Spleen (tissue), 7 donors: Measurements from ENCODE around the gene GPR183.

Experiments used
- CTCF ChIP-seq, 11 experiments: fragments of 200-600 bp in 7 of 11; fragments of 450-650 bp in 4 of 11; sonication (generic) in 4 of 11; IDR thresholded peaks in 8 of 11; conservative IDR thresholded peaks in 3 of 11; 1 replicate in 7 of 11; 2 replicates in 4 of 11; pipeline versions ENCODE4 v1.4.0 to v1.8.0; 2016 to 2021; ENCODE audit warnings: antibody characterized with exemption in 11 of 11, inconsistent platforms in 4 of 11, mild to moderate bottlenecking in 1 of 11
- POLR2A ChIP-seq, 3 donors: fragments of 450-650 bp; IDR thresholded peaks; one replicate each; pipeline ENCODE4 v1.5.1; 2017; ENCODE audit warnings: antibody characterized with exemption in 3 of 3, mild to moderate bottlenecking in 1 of 3
- POLR2AphosphoS5 ChIP-seq, 3 donors: sonication (generic); formaldehyde crosslinking; IDR thresholded peaks; one replicate each; pipeline ENCODE4 v1.5.1; 2017; ENCODE audit warnings: antibody characterized with exemption in 3 of 3
- donor health status: DM: no; HTN: no; CAD: no; lungs with moderate emphysema.
- donor health status: DM: no; HTN: no; CAD: no.
- donor health status: DM: no; HTN: no; CAD: no.

- TF ChIP-seq POLR2A (IDR thresholded peaks at IDR 0.05) (no peak), CTCF (IDR thresholded peaks at IDR 0.05 in 8 of 11, conservative IDR thresholded peaks at IDR 0.05 in 3 of 11) (no peak), POLR2AphosphoS5 (IDR thresholded peaks at IDR 0.05) (no peak)
Measured at GRCh38 chr13:99331881-99332293, 24.7 kb upstream of the GPR183 start.
